Stomach (tissue), 9 donors: ENCODE results near the gene LY6G6C. TPM values are rescaled to one million over a fixed set of nuclear protein-coding genes. Genes with fewer than 3 reads are reported as not detected.

Source experiments
- DNase-seq, 2 donors: peaks; one replicate each; pipeline versions ENCODE4 v3.0.0 to v3.0.0-alpha.2; 2013 to 2019
- H3K27ac ChIP-seq, 5 donors: fragments of 200-600 bp in 4 of 5; sonication (generic) in 4 of 5; one replicate each; pipeline ENCODE4 v1.5.1; 2013 to 2019; ENCODE audit warnings: mild to moderate bottlenecking in 1 of 5, moderate library complexity in 1 of 5
- H3K27me3 ChIP-seq, 3 donors: fragments of 200-600 bp; sonication (generic); one replicate each; pipeline ENCODE4 v1.5.1; 2017 to 2019; ENCODE audit warnings: mixed run types in 1 of 3
- H3K36me3 ChIP-seq, 4 donors: fragments of 200-600 bp; sonication (generic); 1 replicate in 3 of 4; 2 replicates in 1 of 4; pipeline ENCODE4 v1.5.1; 2016 to 2019
- H3K4me1 ChIP-seq, 4 donors: fragments of 200-600 bp; sonication (generic); one replicate each; pipeline ENCODE4 v1.5.1; 2016 to 2019
- H3K4me3 ChIP-seq, 4 donors: fragments of 200-600 bp; sonication (generic) in 3 of 4; one replicate each; pipeline ENCODE4 v1.5.1; 2016 to 2019; ENCODE audit warnings: mild to moderate bottlenecking in 1 of 4
- H3K9me3 ChIP-seq, 4 donors: fragments of 200-600 bp; sonication (generic); one replicate each; pipeline ENCODE4 v1.5.1; 2016 to 2019
- CTCF ChIP-seq, 7 experiments: fragments of 450-650 bp in 4 of 7; fragments of 200-600 bp in 3 of 7; sonication (generic) in 3 of 7; IDR thresholded peaks; one replicate each; pipeline ENCODE4 v1.5.1; 2016 to 2019; ENCODE audit warnings: antibody characterized with exemption in 7 of 7, control low read depth in 2 of 7, mild to moderate bottlenecking in 1 of 7
- EP300 ChIP-seq: sonication (generic); formaldehyde crosslinking; IDR thresholded peaks from one replicate; pipeline ENCODE4 v1.6.1; 2017; ENCODE audit warnings: antibody characterized with exemption
- POLR2A ChIP-seq, 4 donors: fragments of 450-650 bp; IDR thresholded peaks; one replicate each; pipeline ENCODE4 v1.6.1; 2016; ENCODE audit warnings: antibody characterized with exemption in 4 of 4, control low read depth in 2 of 4, mild to moderate bottlenecking in 1 of 4, moderate library complexity in 1 of 4
- POLR2AphosphoS5 ChIP-seq, 3 donors: sonication (generic); formaldehyde crosslinking; IDR thresholded peaks; one replicate each; pipeline ENCODE4 v1.6.1; 2016; ENCODE audit warnings: antibody characterized with exemption in 3 of 3
- WGBS, 5 donors: extraction: QIAGEN DNeasy Blood & Tissue Kit in 3 of 5; methylation state at CpG; one replicate each; pipeline versions ENCODE4 v1.1.5 to v1.1.7; 2013 to 2018; 5-methylcytosine and 5-hydroxymethylcytosine counted together
- intact Hi-C: fragments of 100-400 bp; cut with DNase I; formaldehyde crosslinking; loops from one replicate; pipeline ENCODE4 v1.15.1; 2023; ENCODE audit warnings: low total_unique reads
- polyA plus RNA-seq, 3 donors: library from polyadenylated mRNA; stranded (reverse); fragments of 200-250 nt; gene quantifications; one replicate each; pipeline ENCODE4 v1.2.3, GENCODE V29; 2013
- total RNA-seq, 5 donors: library from RNA; depleted of rRNA; stranded (reverse); fragments of >200 nt; gene quantifications; one replicate each; pipeline versions ENCODE4 v1.1.0 to v1.2.3, GENCODE V29; 2014 to 2016
- donor health status: healthy with polysubstance abuse.
- donor health status: Bipolar disorder and iron deficiency.
- donor health status: healthy.

Gene LY6G6C
- total and polyA plus RNA-seq, 8 donors: 0.90 TPM; not detected in 7

DNA sequence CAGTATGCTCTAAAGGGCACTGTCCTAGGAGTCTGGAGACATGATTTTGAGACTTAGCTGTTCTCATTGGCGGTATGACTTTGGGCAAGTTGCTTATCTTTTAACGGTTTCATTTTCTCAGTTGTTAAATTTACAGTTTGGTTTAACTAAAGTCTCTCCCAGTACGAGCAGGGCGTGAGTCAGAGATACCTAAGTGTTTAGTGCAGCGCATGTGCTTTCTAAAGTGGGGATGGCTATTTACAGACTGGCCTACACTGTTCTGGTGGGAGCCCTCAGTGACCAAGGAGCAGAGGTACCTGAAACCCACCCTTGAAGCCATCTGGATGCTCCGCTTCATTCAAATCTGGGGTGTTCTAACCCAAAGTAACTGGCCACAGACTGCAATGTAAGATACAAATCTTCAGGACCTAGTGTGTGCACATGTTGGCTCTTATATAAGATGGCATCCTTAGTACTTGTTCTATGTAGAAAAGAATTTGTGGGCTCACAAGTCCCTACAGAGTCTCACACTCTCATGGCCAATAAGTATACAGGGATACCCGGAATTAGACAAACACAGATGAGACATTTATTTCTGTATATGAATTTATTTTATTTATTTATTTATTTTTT lies 29.0 kb upstream of the LY6G6C start:
- Histone ChIP-seq H3K36me3 (peaks cover 0 to 8% (median 4%) of the 10 kb centered on the region in 4 donors), H3K27me3 (no peaks in the 10 kb centered on the region), H3K4me3 (no peak overlapping the region), H3K9me3 (no peaks in the 10 kb centered on the region), H3K27ac (no peak overlapping the region), H3K4me1 (no peaks in the 10 kb centered on the region)
- 67 to 77% (median 74%) methylated on average over 7 of the region's 7 CpGs for WGBS, 5 donors
- TF ChIP-seq POLR2AphosphoS5 (IDR thresholded peaks at IDR 0.05) (no peak), CTCF (IDR thresholded peaks at IDR 0.05) (no peak), EP300 (no peak), POLR2A (IDR thresholded peaks at IDR 0.05) (no peak)
- intact Hi-C loops: no loop called here
- DNase-seq: no peak

DNA sequence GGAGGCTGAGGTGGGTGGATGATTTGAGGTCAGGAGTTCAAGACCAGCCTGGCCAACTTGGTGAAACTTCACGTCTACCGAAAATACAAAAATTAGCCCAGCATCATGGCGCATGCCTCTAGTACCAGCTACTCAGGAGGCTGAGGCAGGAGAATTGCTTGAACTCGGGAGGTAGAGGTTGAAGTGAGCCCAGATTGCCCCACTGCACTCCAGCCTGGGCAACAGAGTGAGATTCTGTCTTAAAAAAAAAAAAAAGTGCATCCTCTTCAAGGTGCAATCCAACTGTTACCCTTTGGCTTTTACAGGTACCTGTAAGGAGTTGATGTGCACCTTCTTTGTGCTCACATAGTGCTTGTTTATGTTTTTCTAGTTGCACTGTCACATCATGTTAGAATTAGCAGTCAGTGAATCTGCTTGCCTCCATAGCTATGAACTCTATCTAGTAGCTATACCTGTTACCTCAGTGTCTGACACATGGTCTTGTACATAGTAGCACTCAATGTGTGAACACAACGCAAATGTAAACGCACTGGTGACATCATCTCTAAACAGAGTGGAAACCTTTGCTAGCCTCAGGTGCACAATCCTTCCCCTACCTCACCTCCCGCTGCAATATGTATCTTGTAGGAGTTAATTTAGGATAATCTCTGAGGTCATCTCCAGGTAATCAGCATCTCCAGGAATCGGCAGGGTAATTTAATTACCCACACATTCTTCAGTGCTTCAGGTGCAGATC lies 27.9 kb upstream of the LY6G6C start:
- no peak overlapping the region for H3K4me3 ChIP-seq
- no peaks in the 10 kb centered on the region for H3K9me3 ChIP-seq
- WGBS, 5 donors: 72 to 83% (median 78%) methylated on average over 8 of the region's 8 CpGs
- H3K27me3 ChIP-seq: no peaks in the 10 kb centered on the region
- H3K4me1 ChIP-seq: no peaks in the 10 kb centered on the region
- intact Hi-C loops: no loop called here
- H3K27ac ChIP-seq: no peak overlapping the region
- TF ChIP-seq CTCF (IDR thresholded peaks at IDR 0.05): no peak
- no peak for TF ChIP-seq POLR2AphosphoS5 (IDR thresholded peaks at IDR 0.05)
- no peak for TF ChIP-seq EP300
- TF ChIP-seq POLR2A (IDR thresholded peaks at IDR 0.05): no peak
- H3K36me3 ChIP-seq: peaks cover 0 to 8% (median 4%) of the 10 kb centered on the region in 4 donors
- peak in 1 of 2 donors; percentile 51 for DNase-seq

DNA sequence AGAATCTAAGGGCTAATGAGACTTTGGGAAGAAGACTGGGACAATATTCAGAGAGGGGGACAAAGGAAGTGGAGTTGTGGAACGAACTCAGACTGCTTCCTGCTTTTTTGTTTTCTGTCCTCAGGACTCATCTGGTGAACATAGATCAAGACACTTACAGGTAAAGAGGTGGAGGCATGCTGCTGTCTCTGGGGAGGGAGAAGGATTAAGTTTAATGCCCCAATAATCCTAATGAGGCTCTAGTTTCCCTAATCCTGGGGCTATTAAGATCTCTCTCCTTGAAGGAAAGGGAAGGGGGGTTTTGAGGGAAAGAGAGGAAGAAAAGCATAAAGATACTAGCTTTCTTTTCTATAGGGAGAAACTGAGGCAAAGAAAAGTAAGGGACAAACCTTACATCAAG lies 22.9 kb upstream of the LY6G6C start:
- no peak for DNase-seq
- H3K9me3 ChIP-seq: no peaks in the 10 kb centered on the region
- H3K27ac ChIP-seq: no peak overlapping the region
- intact Hi-C loops: no loop called here
- H3K4me3 ChIP-seq: no peak overlapping the region
- TF ChIP-seq POLR2AphosphoS5 (IDR thresholded peaks at IDR 0.05) (no peak), POLR2A (IDR thresholded peaks at IDR 0.05) (no peak), EP300 (no peak), CTCF (IDR thresholded peaks at IDR 0.05) (no peak)
- 63 to 89% (median 71%) methylated on average over 1 of the region's 1 CpG for WGBS, 5 donors
- peaks cover 0 to 8% (median 4%) of the 10 kb centered on the region in 4 donors for H3K36me3 ChIP-seq
- peaks cover 8 to 17% (median 11%) of the 10 kb centered on the region in 4 donors for H3K4me1 ChIP-seq
- no peaks in the 10 kb centered on the region for H3K27me3 ChIP-seq

DNA sequence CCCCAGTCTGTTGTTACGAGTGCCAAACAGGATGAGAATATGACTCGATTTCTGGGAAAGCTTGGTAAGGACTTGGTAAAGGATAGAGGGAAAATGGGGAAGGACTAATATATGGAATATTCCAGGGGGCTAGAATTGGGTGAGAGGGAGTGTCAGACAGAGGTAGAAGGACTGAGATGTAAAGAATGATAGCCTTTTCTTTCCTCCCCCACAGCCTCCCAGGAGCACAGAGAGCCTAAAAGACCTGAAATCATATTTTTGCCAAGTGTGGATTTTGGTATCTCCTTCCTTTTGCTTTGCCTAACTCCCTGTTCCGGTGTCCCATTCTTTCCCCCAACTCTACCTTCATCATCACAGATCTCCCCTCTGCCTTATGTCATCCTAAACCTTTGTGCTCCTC lies 21.3 kb upstream of the LY6G6C start:
- Histone ChIP-seq H3K27me3 (no peaks in the 10 kb centered on the region), H3K27ac (no peak overlapping the region), H3K9me3 (no peaks in the 10 kb centered on the region), H3K36me3 (peaks cover 0 to 8% (median 4%) of the 10 kb centered on the region in 4 donors), H3K4me1 (peaks cover 21 to 33% (median 26%) of the 10 kb centered on the region in 4 donors), H3K4me3 (no peak overlapping the region)
- WGBS, 5 donors: 89 to 96% (median 90%) methylated on average over 3 of the region's 3 CpGs
- intact Hi-C loops: no loop called here
- TF ChIP-seq POLR2A (IDR thresholded peaks at IDR 0.05) (no peak), EP300 (no peak), POLR2AphosphoS5 (IDR thresholded peaks at IDR 0.05) (no peak), CTCF (IDR thresholded peaks at IDR 0.05) (no peak)
- no peak for DNase-seq
